ENCODE data around the gene TRIM69.

DNA sequence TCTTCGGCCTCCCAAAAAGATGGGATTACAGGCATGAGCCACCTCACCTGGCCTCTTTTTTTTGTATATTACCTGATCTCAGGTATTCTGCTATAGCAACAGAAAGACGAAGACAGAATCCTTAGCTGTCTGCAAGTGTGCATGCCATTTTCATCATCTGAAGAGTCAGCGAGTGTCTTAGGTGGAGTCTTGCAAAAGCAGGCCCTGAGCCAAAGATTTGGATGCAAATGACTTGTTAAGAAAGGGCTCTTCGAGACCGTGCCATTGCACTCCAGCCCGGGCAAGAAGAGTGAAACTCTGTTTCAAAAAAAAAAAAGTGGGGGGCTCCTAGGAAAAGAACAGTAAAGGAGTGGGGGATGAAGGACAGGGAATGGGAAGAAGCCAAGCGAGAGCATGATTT is 10.2 kb upstream of the TRIM69 start:
- TF ChIP-seq, protein P1, sequence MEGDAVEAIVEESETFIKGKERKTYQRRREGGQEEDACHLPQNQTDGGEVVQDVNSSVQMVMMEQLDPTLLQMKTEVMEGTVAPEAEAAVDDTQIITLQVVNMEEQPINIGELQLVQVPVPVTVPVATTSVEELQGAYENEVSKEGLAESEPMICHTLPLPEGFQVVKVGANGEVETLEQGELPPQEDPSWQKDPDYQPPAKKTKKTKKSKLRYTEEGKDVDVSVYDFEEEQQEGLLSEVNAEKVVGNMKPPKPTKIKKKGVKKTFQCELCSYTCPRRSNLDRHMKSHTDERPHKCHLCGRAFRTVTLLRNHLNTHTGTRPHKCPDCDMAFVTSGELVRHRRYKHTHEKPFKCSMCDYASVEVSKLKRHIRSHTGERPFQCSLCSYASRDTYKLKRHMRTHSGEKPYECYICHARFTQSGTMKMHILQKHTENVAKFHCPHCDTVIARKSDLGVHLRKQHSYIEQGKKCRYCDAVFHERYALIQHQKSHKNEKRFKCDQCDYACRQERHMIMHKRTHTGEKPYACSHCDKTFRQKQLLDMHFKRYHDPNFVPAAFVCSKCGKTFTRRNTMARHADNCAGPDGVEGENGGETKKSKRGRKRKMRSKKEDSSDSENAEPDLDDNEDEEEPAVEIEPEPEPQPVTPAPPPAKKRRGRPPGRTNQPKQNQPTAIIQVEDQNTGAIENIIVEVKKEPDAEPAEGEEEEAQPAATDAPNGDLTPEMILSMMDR (IDR thresholded peaks at IDR 0.05), result no peak
- TF ChIP-seq EP300 (IDR thresholded peaks at IDR 0.05), result no peak
